GM03348 (cell line): ENCODE results near the gene POLRMT.

Source experiments
- DNase-seq: peaks from one replicate; pipeline ENCODE4 v3.0.0; 2012; ENCODE audit warnings: low spot score

The POLRMT gene

GRCh38 chr19:662962-663681 lies 29.8 kb upstream of the POLRMT start, which contains the start of gene RNF126:
TSS of gene RNF126 (minus strand) at chr19:663214. CDS start at chr19:663121, 93 bp downstream.
- peak; percentile 96 for DNase-seq

- peak; percentile 44 for DNase-seq
These were observed 29.0 kb upstream of the POLRMT start for GRCh38 chr19:662207-662961.

GRCh38 chr19:661427-662196 lies 28.3 kb upstream of the POLRMT start:
- peak; percentile 40 for DNase-seq

- DNase-seq: no peak
These were observed 27.6 kb upstream of the POLRMT start for GRCh38 chr19:660793-661426.

GRCh38 chr19:658916-659839 lies 25.8 kb upstream of the POLRMT start:
- peak; percentile 93 for DNase-seq

- no peak for DNase-seq
These were observed 24.9 kb upstream of the POLRMT start for GRCh38 chr19:658059-658839.

- no peak for DNase-seq
These were observed 24.3 kb upstream of the POLRMT start for GRCh38 chr19:657611-658010.

GRCh38 chr19:656751-657559 lies 23.6 kb upstream of the POLRMT start:
- no peak for DNase-seq

GRCh38 chr19:655691-656090 lies 22.4 kb upstream of the POLRMT start:
- DNase-seq: no peak

GRCh38 chr19:653425-653824 lies 20.1 kb upstream of the POLRMT start:
- no peak for DNase-seq

- no peak for DNase-seq
These were observed 19.4 kb upstream of the POLRMT start for GRCh38 chr19:652467-653389.

- DNase-seq: no peak
These were observed 18.7 kb upstream of the POLRMT start for GRCh38 chr19:651991-652390.

GRCh38 chr19:651114-651818 lies 17.9 kb upstream of the POLRMT start:
- DNase-seq: no peak

GRCh38 chr19:650121-650520 lies 16.8 kb upstream of the POLRMT start:
- no peak for DNase-seq

- no peak for DNase-seq
These were observed 15.8 kb upstream of the POLRMT start for GRCh38 chr19:648904-649801.

GRCh38 chr19:648305-648704 lies 15.0 kb upstream of the POLRMT start:
- DNase-seq: no peak
